ENCODE measurements around the gene WWP2.
A peak's percentile ranks its signal among the peaks of the same experiment; 100 is the strongest.

Gene WWP2

GRCh38 chr16:69934751-69935150 lies 172.6 kb downstream of the WWP2 start:
- TF ChIP-seq, protein P1, sequence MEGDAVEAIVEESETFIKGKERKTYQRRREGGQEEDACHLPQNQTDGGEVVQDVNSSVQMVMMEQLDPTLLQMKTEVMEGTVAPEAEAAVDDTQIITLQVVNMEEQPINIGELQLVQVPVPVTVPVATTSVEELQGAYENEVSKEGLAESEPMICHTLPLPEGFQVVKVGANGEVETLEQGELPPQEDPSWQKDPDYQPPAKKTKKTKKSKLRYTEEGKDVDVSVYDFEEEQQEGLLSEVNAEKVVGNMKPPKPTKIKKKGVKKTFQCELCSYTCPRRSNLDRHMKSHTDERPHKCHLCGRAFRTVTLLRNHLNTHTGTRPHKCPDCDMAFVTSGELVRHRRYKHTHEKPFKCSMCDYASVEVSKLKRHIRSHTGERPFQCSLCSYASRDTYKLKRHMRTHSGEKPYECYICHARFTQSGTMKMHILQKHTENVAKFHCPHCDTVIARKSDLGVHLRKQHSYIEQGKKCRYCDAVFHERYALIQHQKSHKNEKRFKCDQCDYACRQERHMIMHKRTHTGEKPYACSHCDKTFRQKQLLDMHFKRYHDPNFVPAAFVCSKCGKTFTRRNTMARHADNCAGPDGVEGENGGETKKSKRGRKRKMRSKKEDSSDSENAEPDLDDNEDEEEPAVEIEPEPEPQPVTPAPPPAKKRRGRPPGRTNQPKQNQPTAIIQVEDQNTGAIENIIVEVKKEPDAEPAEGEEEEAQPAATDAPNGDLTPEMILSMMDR (IDR thresholded peaks at IDR 0.05; ENCODE audit: low read depth, low read length) = no peak
- H3K4me3 ChIP-seq (replicated peaks in 1 of 2; ENCODE audit: low read depth in 2 of 2, low read length in 2 of 2) = no peak overlapping the region
- DNase-seq (ENCODE audit: low read depth in 2 of 2) = no peak

- DNase-seq (ENCODE audit: low read depth in 2 of 2) = no peak
- no peak overlapping the region for H3K4me3 ChIP-seq (replicated peaks in 1 of 2; ENCODE audit: low read depth in 2 of 2, low read length in 2 of 2)
- TF ChIP-seq, protein P1 (IDR thresholded peaks at IDR 0.05; ENCODE audit: low read depth, low read length) = no peak
These were observed 173.2 kb downstream of the WWP2 start for GRCh38 chr16:69935278-69935711.

- no peak for DNase-seq (ENCODE audit: low read depth in 2 of 2)
- TF ChIP-seq, protein P1 (IDR thresholded peaks at IDR 0.05; ENCODE audit: low read depth, low read length) = no peak
These were observed 173.6 kb downstream of the WWP2 start for GRCh38 chr16:69935740-69936139.

DNA sequence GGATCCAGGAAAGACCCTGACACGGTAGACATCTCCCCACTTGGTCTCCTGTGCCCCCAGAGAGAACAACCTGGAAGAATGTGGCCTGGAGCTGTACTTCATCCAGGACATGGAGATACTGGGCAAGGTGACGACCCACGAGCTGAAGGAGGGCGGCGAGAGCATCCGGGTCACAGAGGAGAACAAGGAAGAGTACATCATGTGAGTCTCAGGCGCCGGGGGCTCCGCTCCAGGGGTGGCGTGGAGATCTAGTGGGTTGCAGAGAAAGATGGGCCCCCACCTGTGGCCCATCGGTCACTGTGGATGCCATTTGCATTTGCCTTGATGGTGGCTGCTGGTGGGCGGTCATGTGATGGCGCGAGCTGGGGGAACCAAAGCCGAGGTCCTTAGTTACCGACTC lies 174.1 kb downstream of the WWP2 start:
- no peak for DNase-seq (ENCODE audit: low read depth in 2 of 2)
- no peak overlapping the region for H3K4me3 ChIP-seq (replicated peaks in 1 of 2; ENCODE audit: low read depth in 2 of 2, low read length in 2 of 2)
- TF ChIP-seq, protein P1 (IDR thresholded peaks at IDR 0.05; ENCODE audit: low read depth, low read length) = no peak

More at GRCh38 chr16:69935740-69936139, 173.6 kb downstream of the WWP2 start:
- H3K4me3 ChIP-seq (replicated peaks in 1 of 2; ENCODE audit: low read depth in 2 of 2, low read length in 2 of 2) = no peak overlapping the region

DNA sequence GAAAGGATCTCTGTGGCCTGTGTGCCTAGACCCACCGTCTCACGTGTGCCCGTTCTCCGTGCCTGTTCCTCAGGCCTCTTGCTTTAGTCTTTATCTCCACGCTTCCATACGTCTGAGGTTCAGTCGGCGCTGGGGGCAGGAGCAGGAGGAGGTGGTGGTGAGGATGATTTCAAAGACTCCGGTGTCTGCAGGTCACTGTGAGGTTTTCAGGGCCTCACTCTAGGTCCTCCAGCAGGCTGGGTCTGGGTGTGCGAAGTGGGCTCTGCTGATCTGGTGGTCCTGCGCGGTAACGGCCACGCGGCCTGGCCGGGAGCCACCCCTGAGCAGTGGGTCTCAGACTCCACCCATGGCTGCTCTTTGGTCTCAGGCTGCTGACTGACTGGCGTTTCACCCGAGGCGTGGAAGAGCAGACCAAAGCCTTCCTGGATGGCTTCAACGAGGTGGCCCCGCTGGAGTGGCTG lies 174.6 kb downstream of the WWP2 start:
- TF ChIP-seq, protein P1 (IDR thresholded peaks at IDR 0.05; ENCODE audit: low read depth, low read length) = no peak
- DNase-seq (ENCODE audit: low read depth in 2 of 2) = no peak
- H3K4me3 ChIP-seq (replicated peaks in 1 of 2; ENCODE audit: low read depth in 2 of 2, low read length in 2 of 2) = no peak overlapping the region

DNA sequence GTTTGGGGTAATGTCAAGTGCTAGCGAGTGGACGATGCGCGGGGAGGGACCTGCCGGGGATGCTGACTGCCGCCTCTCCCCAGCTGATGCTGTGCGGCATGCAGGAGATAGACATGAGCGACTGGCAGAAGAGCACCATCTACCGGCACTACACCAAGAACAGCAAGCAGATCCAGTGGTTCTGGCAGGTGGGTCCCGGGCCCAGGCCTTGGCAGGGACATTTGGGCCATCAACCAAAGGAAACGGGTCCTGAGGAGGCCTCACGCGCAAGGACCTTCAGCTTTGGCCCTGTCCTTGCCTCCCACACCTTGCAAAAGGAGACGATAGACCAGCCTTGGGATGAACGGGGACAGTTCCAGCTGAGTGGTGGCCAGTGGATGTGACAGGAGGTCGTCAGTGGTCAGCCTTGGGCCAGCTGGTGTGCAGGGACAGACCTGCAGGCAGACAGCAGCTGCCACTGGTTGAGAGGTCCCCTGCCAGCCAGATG lies 175.4 kb downstream of the WWP2 start:
- TF ChIP-seq, protein P1 (IDR thresholded peaks at IDR 0.05; ENCODE audit: low read depth, low read length) = peak; percentile 2
- no peak overlapping the region for H3K4me3 ChIP-seq (replicated peaks in 1 of 2; ENCODE audit: low read depth in 2 of 2, low read length in 2 of 2)
- peak in 1 of 2 donors; percentile 28 for DNase-seq (ENCODE audit: low read depth in 2 of 2)
